ENCODE measurements around the gene BANP.
"Not testable (repeated sequence)": the region's sequence is repeated elsewhere in the genome, so short reads cannot be mapped to it uniquely, and the experiment has no call there.

BANP gene

GRCh38 chr16:88116121-88116520 lies 164.9 kb downstream of the BANP start:
- TF ChIP-seq, protein P1, sequence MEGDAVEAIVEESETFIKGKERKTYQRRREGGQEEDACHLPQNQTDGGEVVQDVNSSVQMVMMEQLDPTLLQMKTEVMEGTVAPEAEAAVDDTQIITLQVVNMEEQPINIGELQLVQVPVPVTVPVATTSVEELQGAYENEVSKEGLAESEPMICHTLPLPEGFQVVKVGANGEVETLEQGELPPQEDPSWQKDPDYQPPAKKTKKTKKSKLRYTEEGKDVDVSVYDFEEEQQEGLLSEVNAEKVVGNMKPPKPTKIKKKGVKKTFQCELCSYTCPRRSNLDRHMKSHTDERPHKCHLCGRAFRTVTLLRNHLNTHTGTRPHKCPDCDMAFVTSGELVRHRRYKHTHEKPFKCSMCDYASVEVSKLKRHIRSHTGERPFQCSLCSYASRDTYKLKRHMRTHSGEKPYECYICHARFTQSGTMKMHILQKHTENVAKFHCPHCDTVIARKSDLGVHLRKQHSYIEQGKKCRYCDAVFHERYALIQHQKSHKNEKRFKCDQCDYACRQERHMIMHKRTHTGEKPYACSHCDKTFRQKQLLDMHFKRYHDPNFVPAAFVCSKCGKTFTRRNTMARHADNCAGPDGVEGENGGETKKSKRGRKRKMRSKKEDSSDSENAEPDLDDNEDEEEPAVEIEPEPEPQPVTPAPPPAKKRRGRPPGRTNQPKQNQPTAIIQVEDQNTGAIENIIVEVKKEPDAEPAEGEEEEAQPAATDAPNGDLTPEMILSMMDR (conservative IDR thresholded peaks at IDR 0.05; ENCODE audit: low read length) = no peak
- DNase-seq (ENCODE audit: low read depth) = no peak
- H3K4me3 ChIP-seq (ENCODE audit: low read length) = no peak overlapping the region

DNA sequence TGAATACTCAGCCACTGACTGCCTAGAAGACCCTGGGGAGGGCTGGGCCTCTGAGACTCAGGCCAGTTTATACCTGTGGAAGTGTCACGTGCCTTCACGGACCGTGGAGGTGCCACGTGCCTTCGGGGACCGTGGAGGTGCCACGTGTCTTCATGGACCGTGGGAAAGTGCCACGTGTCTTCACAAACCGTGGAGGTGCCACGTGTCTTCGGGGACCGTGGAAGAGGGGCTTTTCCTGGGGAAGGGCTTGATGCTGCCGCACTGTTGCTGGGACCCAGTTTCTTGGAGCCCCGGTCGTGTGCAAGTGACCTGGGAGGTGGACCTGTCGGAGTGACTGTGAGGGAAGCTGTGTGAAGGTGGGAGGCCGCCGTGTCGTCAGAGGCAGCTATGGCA lies 166.2 kb downstream of the BANP start:
- H3K4me3 ChIP-seq (ENCODE audit: low read length) = no peak overlapping the region
- no peak for DNase-seq (ENCODE audit: low read depth)
- TF ChIP-seq, protein P1 (conservative IDR thresholded peaks at IDR 0.05; ENCODE audit: low read length) = no peak

DNA sequence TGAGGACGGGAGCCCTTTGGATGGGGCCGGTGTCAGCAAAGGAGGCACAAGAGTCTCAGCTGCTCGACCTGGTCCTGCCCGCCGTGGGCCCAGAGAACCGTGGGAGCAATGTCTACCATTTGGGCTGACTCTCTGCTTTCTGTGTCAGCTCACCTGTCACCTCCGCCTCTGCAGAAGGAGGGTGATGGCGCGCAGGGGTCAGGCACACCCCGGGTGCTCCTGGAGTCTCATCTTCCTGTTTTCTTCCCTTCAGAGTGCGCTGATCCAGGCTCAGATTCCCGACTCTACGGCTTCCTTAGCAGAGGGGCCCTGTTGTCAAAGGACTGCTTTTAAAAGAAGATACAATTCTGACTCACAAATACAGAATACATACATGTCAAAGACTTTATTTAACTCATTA lies 167.1 kb downstream of the BANP start:
- TF ChIP-seq, protein P1 (conservative IDR thresholded peaks at IDR 0.05; ENCODE audit: low read length) = no peak
- no peak overlapping the region for H3K4me3 ChIP-seq (ENCODE audit: low read length)
- no peak for DNase-seq (ENCODE audit: low read depth)

GRCh38 chr16:88118852-88119741 lies 167.9 kb downstream of the BANP start:
- peak; percentile 96 for DNase-seq (ENCODE audit: low read depth)
- not testable (repeated sequence) for H3K4me3 ChIP-seq (ENCODE audit: low read length)
- TF ChIP-seq, protein P1 (conservative IDR thresholded peaks at IDR 0.05; ENCODE audit: low read length) = peak; percentile 30

DNA sequence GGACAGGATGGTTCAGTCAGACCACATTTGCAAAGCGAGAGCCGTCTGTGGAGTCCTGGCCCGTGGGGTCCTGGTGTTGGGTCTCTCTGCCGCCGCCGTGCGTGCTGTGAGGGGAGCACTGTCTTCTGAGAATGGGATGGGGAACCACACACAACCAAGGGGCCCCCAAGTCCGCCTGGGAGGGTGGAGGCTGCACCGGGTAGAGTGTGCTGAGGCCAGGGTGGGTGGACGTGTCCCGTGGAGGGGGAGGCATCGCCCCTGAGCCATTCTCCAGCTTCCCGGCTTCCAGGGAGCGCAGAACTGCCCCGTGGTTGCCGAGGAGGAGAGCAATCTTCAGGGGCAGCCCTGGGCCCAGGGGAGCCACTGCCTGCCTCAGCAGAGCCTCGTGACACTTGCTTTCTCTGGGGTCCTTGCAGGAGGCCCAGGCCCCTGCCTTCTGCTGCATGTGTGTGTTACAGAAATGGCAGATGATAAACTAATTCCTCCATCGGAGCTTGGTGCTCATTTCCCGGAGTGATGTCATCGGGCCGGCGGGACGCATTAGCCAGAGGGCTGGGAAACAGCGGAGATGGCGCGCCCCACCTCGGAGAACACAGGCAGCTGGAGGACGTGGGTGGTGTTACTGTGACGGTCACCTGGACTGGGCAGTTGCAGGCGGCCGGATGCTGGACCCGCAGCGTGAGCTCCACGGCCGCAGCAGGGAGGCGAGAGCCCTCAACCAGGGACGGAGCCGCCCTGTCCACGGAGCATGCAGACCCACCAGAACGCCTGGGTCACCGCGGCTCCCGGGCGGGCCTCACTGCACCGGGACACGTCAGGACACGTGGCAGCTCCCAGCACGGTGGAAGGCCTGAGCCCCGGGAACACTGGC lies 168.9 kb downstream of the BANP start:
- peak overlapping the region; percentile 15 for H3K4me3 ChIP-seq (ENCODE audit: low read length)
- not testable (repeated sequence) for DNase-seq (ENCODE audit: low read depth)

DNA sequence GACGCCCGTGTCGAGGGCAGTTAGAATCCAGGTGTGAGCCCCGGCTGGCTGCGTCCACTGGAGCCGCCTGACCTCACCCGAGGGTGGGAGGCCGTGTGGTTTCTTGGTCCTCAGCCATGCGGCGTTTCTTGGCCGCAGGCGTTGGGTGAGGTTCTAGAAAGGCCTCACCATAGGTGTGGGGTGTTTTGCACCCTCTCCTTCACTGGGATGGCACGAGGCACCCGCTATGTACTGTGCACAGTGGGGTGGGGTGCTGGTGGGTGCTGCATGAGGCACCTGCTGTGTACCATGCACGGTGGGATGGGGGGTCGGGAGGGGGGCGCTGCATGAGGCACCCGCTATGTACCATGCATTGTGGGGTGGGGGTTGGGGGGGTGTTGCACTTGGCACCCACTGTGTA lies 169.6 kb downstream of the BANP start:
- no peak for DNase-seq (ENCODE audit: low read depth)
- TF ChIP-seq, protein P1 (conservative IDR thresholded peaks at IDR 0.05; ENCODE audit: low read length) = no peak
- no peak overlapping the region for H3K4me3 ChIP-seq (ENCODE audit: low read length)

- not testable (repeated sequence) for H3K4me3 ChIP-seq (ENCODE audit: low read length); DNase-seq (ENCODE audit: low read depth)
These were observed 170.2 kb downstream of the BANP start for GRCh38 chr16:88121391-88121790.
